GM18861 (cell line): ENCODE results near the gene CRISPLD2.

Experiments used
- ATAC-seq: cut with Tn5 transposase; IDR thresholded peaks from one replicate; pipeline ENCODE4 v1.9.1; 2021; ENCODE audit not compliant: unreplicated experiment

The CRISPLD2 gene

GRCh38 chr16:84948851-84949610 is 129.2 kb downstream of the CRISPLD2 start:
- no peak for ATAC-seq

GRCh38 chr16:84949772-84950436 is 130.1 kb downstream of the CRISPLD2 start:
- ATAC-seq: no peak

GRCh38 chr16:84950906-84951305 is 131.1 kb downstream of the CRISPLD2 start:
- ATAC-seq: no peak

DNA sequence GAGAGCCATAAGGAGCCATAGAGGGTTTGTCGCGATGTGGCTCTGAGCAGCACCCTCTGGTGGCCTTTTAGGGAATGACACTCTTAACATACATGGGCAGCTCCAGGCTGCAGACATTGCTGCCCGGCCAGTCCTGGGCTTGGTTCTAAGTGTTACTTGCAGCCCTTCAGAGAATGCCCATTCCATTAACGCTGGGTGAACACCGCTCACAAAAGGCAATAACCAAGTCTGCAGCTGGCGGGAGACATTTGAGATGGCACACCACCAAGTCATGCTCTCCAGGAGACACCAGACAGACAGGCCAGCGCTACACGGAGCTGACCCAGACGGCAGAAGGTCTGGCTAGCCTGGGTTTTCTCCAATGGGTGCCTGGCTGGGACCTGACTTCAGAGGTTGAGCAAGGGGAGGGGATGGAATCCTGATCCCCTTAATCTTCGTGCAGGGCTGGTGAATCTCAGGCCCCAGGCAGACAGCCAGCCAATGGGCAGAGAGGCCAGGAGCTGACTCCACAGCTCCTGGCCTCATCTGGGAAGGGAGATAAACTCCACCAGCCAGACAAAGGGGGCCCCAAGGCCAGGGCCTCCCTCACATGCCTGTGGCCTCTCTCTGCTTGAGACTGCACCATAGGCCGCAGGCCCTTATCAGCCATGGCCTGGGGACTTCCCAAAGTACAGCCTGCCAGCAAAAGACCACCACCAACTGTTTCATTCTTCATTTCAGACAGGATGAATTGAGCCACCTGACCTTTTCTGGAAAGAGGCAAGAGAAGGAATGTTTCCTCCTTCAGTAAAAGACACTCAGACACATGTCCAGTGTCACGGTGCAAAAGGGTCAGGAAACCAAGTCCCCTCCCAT is 132.8 kb downstream of the CRISPLD2 start:
- ATAC-seq: no peak

DNA sequence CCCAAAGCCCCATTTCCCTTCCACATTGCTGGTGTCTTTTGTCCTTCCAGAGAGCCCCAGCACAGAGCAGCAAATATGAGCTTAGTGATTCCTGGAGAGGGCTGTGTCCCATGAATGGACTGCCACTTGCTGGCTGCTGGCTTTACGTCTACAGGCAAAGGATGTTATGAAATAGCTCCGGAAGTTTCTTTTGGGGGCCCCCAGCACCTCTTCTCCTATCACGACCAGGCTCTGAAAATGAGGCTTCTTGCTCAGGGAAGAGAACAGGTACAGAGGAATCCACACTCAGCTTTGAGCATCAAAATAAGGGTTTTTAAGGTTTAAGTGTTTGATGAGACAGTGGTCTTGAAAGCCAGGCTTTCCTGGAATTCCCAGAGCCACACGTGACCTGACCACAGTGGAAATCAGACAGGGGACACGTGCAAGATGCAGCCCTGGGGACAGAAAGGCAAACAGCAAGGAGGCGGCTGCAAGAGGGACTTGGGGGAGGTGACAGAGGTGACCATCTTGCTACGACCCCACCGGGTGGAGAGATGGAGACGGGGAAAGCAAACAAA is 133.5 kb downstream of the CRISPLD2 start:
- no peak for ATAC-seq

DNA sequence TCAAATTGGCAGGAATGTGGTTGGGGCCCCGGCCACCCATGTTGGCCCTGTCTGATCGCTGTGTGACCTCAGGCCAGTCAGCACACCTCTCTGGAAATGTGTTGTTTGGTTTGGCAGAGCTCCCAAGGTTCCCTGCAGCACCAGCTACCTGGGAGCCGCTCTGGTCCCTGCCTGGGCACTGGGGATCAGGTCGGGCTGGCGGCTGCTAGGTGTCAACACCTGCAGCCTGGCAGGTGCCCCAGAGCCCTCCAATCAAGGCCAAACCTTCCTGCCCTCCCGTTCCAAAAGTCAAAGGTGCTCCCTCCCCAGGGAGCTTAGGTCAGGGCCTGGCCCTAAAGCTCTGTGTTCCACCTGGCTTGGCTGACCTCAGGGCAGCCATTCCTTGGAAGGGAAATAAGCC is 135.6 kb downstream of the CRISPLD2 start:
- ATAC-seq: no peak

- ATAC-seq: no peak
Measured at GRCh38 chr16:84957192-84957591, 137.4 kb downstream of the CRISPLD2 start.

GRCh38 chr16:84957792-84958191 is 138.0 kb downstream of the CRISPLD2 start:
- no peak for ATAC-seq
